NCI-H345 (cell line): ENCODE results near the gene FOXD2.

Experiments
- DNase-seq: peaks from one replicate; lab custom pipeline; 2025; lab: John Stamatoyannopoulos, UW

FOXD2 gene

DNA sequence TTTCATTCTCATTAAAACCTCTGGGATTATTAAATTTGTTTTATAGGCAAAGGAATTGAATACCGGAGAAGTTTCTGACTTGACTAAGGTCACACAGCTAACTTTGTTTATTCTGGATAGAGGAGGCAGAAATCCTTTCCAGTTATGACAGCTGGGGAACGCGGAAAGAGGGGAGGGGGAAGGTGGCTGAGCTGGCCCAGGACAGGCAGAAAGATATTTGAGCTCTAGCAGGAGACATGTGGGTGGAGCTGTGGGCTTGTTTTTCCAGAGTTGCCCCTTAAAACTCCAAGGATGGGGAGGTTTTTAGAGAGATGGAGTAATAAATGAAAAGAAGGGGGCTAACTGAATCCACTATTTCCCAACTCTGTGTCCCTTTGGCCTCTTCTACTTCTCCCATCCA is 27.8 kb downstream of the FOXD2 start:
- no peak for DNase-seq

GRCh38 chr1:47468709-47469389 is 31.0 kb downstream of the FOXD2 start:
- DNase-seq = no peak

DNA sequence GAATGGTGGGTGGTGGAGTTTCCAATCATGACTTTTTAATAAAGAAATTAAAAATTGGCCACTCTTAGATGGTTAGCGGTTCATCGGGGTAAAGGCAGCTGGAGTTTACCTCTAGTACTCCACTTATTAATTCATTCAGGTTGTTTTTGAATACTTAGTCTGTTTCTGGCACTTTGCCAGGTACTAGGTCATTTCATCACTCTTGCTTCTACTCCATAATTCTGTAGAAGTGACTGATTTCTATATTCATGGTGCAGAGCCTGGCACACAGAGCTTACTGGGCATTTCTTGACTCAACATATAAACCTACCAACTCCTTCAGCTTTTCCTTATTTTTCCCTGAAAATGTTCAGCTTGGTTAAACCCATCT is 31.5 kb downstream of the FOXD2 start:
- peak; percentile 6 for DNase-seq

DNA sequence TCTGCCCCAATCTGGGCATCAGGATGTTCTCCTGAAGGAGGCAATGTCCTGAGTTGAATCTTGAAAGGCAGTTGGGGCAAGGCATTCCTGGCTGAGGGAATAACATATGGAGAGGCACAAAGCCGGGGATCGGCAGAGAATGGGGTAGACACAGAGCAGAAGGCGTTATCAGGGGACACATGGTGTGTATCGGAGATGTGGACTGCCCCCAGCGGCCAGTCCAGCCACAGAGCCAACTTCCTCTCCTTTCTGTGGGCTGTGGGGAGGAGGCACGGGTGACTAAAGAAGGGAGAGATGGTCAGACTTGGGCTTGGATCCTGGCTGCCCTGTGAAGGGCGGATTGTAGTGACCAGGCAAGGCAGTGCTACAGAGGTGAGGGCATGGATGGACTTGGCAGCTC is 32.1 kb downstream of the FOXD2 start:
- DNase-seq = no peak

- DNase-seq = no peak
Measured at GRCh38 chr1:47471163-47471562, 33.3 kb downstream of the FOXD2 start.

- DNase-seq = no peak
Measured at GRCh38 chr1:47474278-47475193, 36.7 kb downstream of the FOXD2 start.

- no peak for DNase-seq
Measured at GRCh38 chr1:47477595-47478080, 39.8 kb downstream of the FOXD2 start.

GRCh38 chr1:47478090-47478489 is 40.2 kb downstream of the FOXD2 start:
- no peak for DNase-seq

DNA sequence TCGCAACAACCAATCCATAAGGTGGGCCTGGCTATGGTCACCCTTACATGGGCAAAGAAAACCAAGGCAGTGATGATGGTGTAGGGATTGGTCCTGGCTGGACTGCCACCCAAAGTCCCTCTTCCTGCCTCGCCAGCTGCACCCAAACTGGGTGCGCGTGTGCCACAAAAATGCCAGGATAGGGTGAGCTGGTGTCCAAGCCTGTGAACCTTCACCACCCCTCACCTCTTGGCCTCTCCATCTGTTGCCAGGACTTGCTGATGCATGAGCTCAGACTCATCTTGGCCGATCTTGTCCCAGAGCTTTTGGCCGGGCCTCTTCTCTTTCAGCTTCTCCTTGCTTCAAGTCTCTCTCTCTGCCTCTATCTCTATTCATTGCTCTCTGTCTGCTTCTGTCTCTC is 41.8 kb downstream of the FOXD2 start:
- no peak for DNase-seq

GRCh38 chr1:47481936-47482335 is 44.1 kb downstream of the FOXD2 start:
- no peak for DNase-seq

GRCh38 chr1:47482786-47483185 is 44.9 kb downstream of the FOXD2 start:
- DNase-seq = no peak

GRCh38 chr1:47483651-47484050 is 45.8 kb downstream of the FOXD2 start:
- DNase-seq = no peak

DNA sequence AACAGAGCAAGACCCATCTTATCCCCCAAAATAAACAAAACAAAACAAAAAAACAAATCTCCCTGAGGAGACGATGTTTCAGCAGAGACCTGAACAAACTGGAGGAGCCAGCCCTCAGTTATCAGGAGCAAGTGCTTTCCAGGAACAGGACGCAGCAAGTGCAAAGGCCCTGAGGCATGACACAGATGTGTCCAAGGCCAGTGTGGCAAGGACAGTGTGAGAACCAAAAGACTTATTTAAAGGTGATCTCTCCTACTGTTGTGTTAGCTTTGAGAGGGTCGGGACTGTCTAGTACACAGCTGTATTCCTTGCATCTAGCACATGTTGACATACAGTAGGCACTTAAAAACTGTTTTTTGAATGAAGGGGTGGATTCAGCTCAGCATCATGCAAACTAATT is 48.0 kb downstream of the FOXD2 start:
- no peak for DNase-seq

DNA sequence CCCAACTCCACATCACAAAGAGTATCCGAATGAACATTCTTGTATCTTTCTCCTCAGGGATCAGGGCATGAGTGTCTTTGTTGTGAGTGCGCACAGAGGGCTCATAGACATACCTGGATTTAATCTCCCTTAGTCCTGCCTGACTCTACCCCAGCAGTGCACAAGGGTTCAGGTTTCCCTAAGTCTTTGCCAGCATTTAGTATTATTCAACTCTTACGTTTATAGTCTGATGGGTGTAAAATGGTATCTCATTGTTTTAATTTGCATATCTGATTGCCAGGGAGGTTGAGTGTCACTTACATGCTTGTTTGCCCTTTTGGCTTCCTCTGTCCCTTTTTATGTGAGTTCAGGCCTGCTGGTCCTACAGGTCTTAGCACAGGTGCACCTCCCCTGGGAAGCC is 49.5 kb downstream of the FOXD2 start:
- no peak for DNase-seq

DNA sequence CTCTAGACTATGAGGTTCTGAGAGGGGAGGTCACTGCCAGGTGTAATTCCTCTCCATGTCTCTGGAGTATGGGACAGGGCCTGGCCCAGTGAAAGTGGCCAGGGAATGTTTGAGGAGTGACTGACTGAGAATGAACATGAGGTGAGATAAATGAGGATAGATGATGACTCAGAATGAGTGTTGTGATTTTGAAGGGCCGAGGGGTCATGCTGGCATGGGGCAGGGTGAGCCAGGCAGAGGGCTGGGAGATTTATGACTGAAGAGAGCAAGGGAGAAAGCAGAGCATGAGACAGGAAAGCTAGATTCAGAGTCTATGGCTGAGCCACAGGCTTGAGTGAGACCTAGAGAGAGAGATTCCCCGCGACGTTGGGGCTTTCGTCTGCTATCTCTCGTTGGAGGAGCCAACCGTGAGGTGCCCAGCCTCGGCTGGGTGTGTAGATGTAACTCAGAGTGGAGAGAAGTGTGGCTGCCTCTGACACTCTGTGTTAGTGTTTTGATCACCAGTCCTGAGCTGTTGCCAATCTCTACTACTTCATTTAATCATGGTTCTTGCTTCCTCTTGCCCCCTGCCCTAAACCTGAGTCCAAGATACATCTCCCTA is 50.1 kb downstream of the FOXD2 start:
- DNase-seq = no peak
